ENCODE measurements around the gene KCNH6. TPM values are rescaled to one million over a fixed set of nuclear protein-coding genes. Genes with fewer than 3 reads are reported as not detected.

Gene KCNH6
- total RNA-seq, 1 experiment from 2014 or later: not detected

GRCh38 chr17:63506627-63507026 lies 16.5 kb upstream of the KCNH6 start:
- Histone ChIP-seq H3K9me3 (peaks cover 5% of the 10 kb centered on the region; the same call in 1 of the 2 replicates), H3K4me3 (ENCODE audit: low read depth, low read length) (no peak overlapping the region), H3K4me1 (no peaks in the 10 kb centered on the region), H3K27me3 (replicated peaks; ENCODE audit: control insufficient read depth, insufficient read depth, low read length) (no peaks in the 10 kb centered on the region; the same call in 1 of the 2 replicates), H3K36me3 (ENCODE audit: control insufficient read depth, insufficient read depth, low read length) (no peaks in the 10 kb centered on the region)
- CTCF ChIA-PET: no interaction called here
- no peak overlapping the region for H3K27ac Mint-ChIP-seq (ENCODE audit: unreplicated experiment)
- peaks cover 16% of the 10 kb centered on the region for H3K27me3 Mint-ChIP-seq (ENCODE audit: insufficient read depth, unreplicated experiment)
- no peak for DNase-seq
- POLR2A ChIA-PET: no interaction called here
- intact Hi-C loops (cut with micrococcal nuclease; ENCODE audit: unreplicated experiment): no loop called here
- TF ChIP-seq CTCF (IDR thresholded peaks at IDR 0.05; ENCODE audit: insufficient read depth in 1 of 2, low read depth in 1 of 2, low read length in 1 of 2, severe bottlenecking in 1 of 2, unreplicated experiment in 1 of 2): no peak
- BruUV-seq (replicated peaks): no TSS peak
- peaks cover 9% of the 10 kb centered on the region for H3K9me3 Mint-ChIP-seq (ENCODE audit: unreplicated experiment)
- H3K4me1 Mint-ChIP-seq (ENCODE audit: low read depth, unreplicated experiment): no peaks in the 10 kb centered on the region
- H3K4me3 Mint-ChIP-seq (ENCODE audit: unreplicated experiment): no peak overlapping the region
- H3K36me3 Mint-ChIP-seq (ENCODE audit: insufficient read depth, unreplicated experiment): no peaks in the 10 kb centered on the region

- H3K27me3 Mint-ChIP-seq (ENCODE audit: insufficient read depth, unreplicated experiment): peaks cover 12% of the 10 kb centered on the region
- intact Hi-C loops (cut with micrococcal nuclease; ENCODE audit: unreplicated experiment): no loop called here
- DNase-seq: no peak
- BruUV-seq (replicated peaks): no TSS peak
- H3K36me3 ChIP-seq (ENCODE audit: control insufficient read depth, insufficient read depth, low read length): no peaks in the 10 kb centered on the region
- no peak overlapping the region for H3K4me3 Mint-ChIP-seq (ENCODE audit: unreplicated experiment)
- no peak overlapping the region for H3K4me3 ChIP-seq (ENCODE audit: low read depth, low read length)
- H3K4me1 ChIP-seq: no peaks in the 10 kb centered on the region
- no peaks in the 10 kb centered on the region for H3K36me3 Mint-ChIP-seq (ENCODE audit: insufficient read depth, unreplicated experiment)
- no peaks in the 10 kb centered on the region; the same call in 1 of the 2 replicates for H3K27me3 ChIP-seq (replicated peaks; ENCODE audit: control insufficient read depth, insufficient read depth, low read length)
- no peaks in the 10 kb centered on the region for H3K9me3 Mint-ChIP-seq (ENCODE audit: unreplicated experiment)
- no peaks in the 10 kb centered on the region for H3K9me3 ChIP-seq
- CTCF ChIA-PET: no interaction called here
- TF ChIP-seq CTCF (IDR thresholded peaks at IDR 0.05; ENCODE audit: insufficient read depth in 1 of 2, low read depth in 1 of 2, low read length in 1 of 2, severe bottlenecking in 1 of 2, unreplicated experiment in 1 of 2): no peak
- no peak overlapping the region for H3K27ac Mint-ChIP-seq (ENCODE audit: unreplicated experiment)
- POLR2A ChIA-PET: no interaction called here
- H3K4me1 Mint-ChIP-seq (ENCODE audit: low read depth, unreplicated experiment): no peaks in the 10 kb centered on the region
These were observed 11.8 kb upstream of the KCNH6 start for GRCh38 chr17:63511331-63511730.

GRCh38 chr17:63512388-63512787 lies 10.8 kb upstream of the KCNH6 start:
- TF ChIP-seq CTCF (IDR thresholded peaks at IDR 0.05; ENCODE audit: insufficient read depth in 1 of 2, low read depth in 1 of 2, low read length in 1 of 2, severe bottlenecking in 1 of 2, unreplicated experiment in 1 of 2): no peak
- Histone ChIP-seq H3K4me1 (no peaks in the 10 kb centered on the region), H3K9me3 (no peaks in the 10 kb centered on the region), H3K27me3 (replicated peaks; ENCODE audit: control insufficient read depth, insufficient read depth, low read length) (no peaks in the 10 kb centered on the region; the same call in 1 of the 2 replicates), H3K4me3 (ENCODE audit: low read depth, low read length) (no peak overlapping the region), H3K36me3 (ENCODE audit: control insufficient read depth, insufficient read depth, low read length) (no peaks in the 10 kb centered on the region)
- H3K27me3 Mint-ChIP-seq (ENCODE audit: insufficient read depth, unreplicated experiment): peaks cover 12% of the 10 kb centered on the region
- H3K4me3 Mint-ChIP-seq (ENCODE audit: unreplicated experiment): no peak overlapping the region
- no peaks in the 10 kb centered on the region for H3K9me3 Mint-ChIP-seq (ENCODE audit: unreplicated experiment)
- no peaks in the 10 kb centered on the region for H3K36me3 Mint-ChIP-seq (ENCODE audit: insufficient read depth, unreplicated experiment)
- intact Hi-C loops (cut with micrococcal nuclease; ENCODE audit: unreplicated experiment): no loop called here
- no TSS peak for BruUV-seq (replicated peaks)
- no peak for DNase-seq
- H3K4me1 Mint-ChIP-seq (ENCODE audit: low read depth, unreplicated experiment): no peaks in the 10 kb centered on the region
- ChIA-PET CTCF (no interaction called here), POLR2A (no interaction called here)
- no peak overlapping the region for H3K27ac Mint-ChIP-seq (ENCODE audit: unreplicated experiment)

All from Caco-2 (cell line).